Brain microvascular endothelial cell (primary cell): ENCODE measurements around the gene MYT1.

Experiments used
- DNase-seq: peaks from one replicate; pipeline ENCODE4 v3.0.0-alpha.2; 2020
- H3K27ac ChIP-seq: fragments of 250-450 bp; sonication (Bioruptor Pico); 2 replicates; pipeline ENCODE4 v1.5.1; 2020; ENCODE audit warnings: mild to moderate bottlenecking, moderate library complexity
- H3K27me3 ChIP-seq: fragments of 250-450 bp; sonication (Bioruptor Pico); replicated peaks from 2 replicates; pipeline ENCODE4 v1.5.1; 2020; ENCODE audit warnings: mild to moderate bottlenecking
- H3K36me3 ChIP-seq: fragments of 250-450 bp; sonication (Bioruptor Pico); replicated peaks from 2 replicates; pipeline ENCODE4 v1.5.1; 2020; ENCODE audit warnings: mild to moderate bottlenecking
- H3K4me3 ChIP-seq: 2 replicates; pipeline ENCODE4 v1.5.1; 2011; ENCODE audit warnings: low read depth, mild to moderate bottlenecking, control low read depth, low read length, moderate library complexity
- in situ Hi-C: cut with HindIII; loops from 2 replicates; pipeline ENCODE4 v1.10.0; 2017; ENCODE audit warnings: low sequenced_read_pairs, low pct_ligation_motif_present
- TF ChIP-seq, protein P1 (sequence below): IDR thresholded peaks from 2 replicates; pipeline ENCODE4 v1.5.1; 2011; ENCODE audit warnings: low read depth, mild to moderate bottlenecking, moderate library complexity, low read length, control low read depth, inconsistent platforms; ENCODE audit errors: missing control alignments

MYT1 gene

DNA sequence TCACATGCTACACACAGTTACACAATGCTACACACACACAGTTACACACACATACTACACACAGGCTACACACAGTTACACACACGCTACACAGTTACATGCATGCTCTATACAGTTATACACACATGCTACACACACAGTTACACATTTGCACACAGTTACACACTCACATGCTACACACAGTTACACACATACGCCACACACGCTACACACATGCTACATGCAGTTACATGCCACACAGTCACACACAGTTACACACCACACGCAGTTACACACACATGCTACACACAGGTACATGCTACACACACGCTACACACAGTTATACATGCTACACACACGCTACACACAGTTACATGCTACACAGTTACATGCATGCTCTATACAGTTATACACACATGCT lies 15.6 kb downstream of the MYT1 start:
- DNase-seq = no peak
- H3K27me3 ChIP-seq = peaks cover 3% of the 10 kb centered on the region
- H3K36me3 ChIP-seq = no peaks in the 10 kb centered on the region
- in situ Hi-C loops = no loop called here
- no peak overlapping the region for H3K4me3 ChIP-seq
- H3K27ac ChIP-seq = no peak overlapping the region
- TF ChIP-seq, protein P1, sequence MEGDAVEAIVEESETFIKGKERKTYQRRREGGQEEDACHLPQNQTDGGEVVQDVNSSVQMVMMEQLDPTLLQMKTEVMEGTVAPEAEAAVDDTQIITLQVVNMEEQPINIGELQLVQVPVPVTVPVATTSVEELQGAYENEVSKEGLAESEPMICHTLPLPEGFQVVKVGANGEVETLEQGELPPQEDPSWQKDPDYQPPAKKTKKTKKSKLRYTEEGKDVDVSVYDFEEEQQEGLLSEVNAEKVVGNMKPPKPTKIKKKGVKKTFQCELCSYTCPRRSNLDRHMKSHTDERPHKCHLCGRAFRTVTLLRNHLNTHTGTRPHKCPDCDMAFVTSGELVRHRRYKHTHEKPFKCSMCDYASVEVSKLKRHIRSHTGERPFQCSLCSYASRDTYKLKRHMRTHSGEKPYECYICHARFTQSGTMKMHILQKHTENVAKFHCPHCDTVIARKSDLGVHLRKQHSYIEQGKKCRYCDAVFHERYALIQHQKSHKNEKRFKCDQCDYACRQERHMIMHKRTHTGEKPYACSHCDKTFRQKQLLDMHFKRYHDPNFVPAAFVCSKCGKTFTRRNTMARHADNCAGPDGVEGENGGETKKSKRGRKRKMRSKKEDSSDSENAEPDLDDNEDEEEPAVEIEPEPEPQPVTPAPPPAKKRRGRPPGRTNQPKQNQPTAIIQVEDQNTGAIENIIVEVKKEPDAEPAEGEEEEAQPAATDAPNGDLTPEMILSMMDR = no peak

GRCh38 chr20:64180673-64181072 lies 16.4 kb downstream of the MYT1 start:
- Histone ChIP-seq H3K27me3 (peaks cover 3% of the 10 kb centered on the region), H3K36me3 (no peaks in the 10 kb centered on the region), H3K27ac (no peak overlapping the region), H3K4me3 (no peak overlapping the region)
- in situ Hi-C loops = no loop called here
- TF ChIP-seq, protein P1 = no peak
- no peak for DNase-seq

DNA sequence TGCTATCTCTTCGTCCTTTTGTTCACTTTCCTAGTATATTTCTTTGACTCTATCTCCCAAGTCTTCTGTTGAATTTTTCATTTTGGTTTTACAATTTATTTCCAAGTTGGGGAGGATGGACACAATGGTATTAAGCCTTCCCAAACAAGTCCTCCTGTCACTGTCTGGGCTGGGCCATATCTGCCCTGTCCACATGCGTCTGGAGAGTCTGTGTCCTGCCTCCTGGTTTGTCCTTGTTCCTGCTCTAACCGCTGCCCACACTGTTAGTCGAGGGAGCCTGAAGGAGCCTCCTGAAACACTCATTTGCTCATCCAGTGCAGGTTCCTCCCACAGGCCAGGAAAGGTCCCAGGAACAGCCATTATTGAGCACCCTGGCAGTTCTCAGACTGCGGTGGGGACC lies 17.1 kb downstream of the MYT1 start:
- Histone ChIP-seq H3K27ac (no peak overlapping the region), H3K4me3 (no peak overlapping the region), H3K36me3 (no peaks in the 10 kb centered on the region), H3K27me3 (peaks cover 3% of the 10 kb centered on the region)
- no peak for DNase-seq
- in situ Hi-C loops = no loop called here
- TF ChIP-seq, protein P1 = no peak

DNA sequence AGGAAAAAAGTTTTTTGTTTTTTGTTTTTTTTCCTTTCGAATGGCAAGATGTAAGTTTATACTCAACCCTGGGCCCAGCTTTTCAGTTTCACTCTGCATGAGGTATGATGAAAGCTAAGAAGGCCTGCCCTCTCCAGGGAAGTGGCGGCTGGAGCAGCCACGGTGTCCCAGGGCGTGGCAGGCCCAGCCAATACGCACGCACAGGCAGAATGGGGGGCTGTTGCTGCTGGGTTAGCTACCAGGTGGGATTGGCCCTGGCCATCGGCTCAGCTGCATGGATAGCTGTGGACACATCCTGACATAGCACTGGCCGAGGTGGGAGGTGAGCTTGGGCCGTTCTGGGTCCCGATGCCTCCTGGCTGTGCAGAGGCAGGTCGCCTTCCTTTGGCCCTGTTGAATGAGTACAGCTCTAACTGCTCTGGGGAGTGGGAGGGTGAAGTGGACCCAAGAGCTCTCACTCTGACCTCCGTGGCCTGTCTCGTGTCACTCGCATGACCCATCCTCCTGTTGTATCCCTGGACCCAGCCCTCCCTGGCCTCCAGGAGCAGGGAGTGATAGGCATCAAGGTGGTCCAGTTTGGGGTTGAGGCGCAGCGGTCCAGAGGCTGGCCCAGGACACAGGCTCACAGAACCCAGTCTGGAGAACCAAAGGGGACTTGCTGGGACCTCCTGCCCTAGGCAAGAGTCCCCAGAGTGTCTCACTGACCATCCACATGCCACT lies 18.1 kb downstream of the MYT1 start:
- TF ChIP-seq, protein P1 = no peak
- in situ Hi-C loops = no loop called here
- H3K4me3 ChIP-seq = no peak overlapping the region

DNA sequence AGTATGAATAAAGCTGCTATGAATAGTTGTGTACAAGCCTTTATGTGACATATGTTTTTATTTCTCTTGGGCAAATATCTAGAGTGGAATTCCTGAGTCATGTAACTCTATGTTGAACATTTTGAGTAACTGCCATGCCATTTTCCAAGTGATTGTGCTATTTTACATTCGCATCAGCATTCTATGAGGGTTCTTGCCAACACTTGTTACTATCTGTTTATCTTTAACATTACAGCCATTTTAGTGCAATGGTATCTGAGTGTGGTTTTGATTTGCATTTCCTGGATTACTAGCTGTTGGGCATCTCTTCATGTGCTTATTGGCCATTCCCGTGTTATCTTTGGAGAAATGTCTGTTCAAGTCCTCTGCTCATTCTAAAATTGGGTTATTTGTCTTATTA lies 19.1 kb downstream of the MYT1 start:
- in situ Hi-C loops = no loop called here
- H3K36me3 ChIP-seq = no peaks in the 10 kb centered on the region
- DNase-seq = no peak
- TF ChIP-seq, protein P1 = no peak
- no peaks in the 10 kb centered on the region for H3K27me3 ChIP-seq
- H3K4me3 ChIP-seq = no peak overlapping the region
- no peak overlapping the region for H3K27ac ChIP-seq

More for the DNA sequence above, 18.1 kb downstream of the MYT1 start:
- Histone ChIP-seq H3K36me3 (no peaks in the 10 kb centered on the region), H3K27ac (no peak overlapping the region), H3K27me3 (no peaks in the 10 kb centered on the region)
- no peak for DNase-seq

GRCh38 chr20:64184795-64185194 lies 20.5 kb downstream of the MYT1 start:
- in situ Hi-C loops = no loop called here
- no peak for DNase-seq
- H3K4me3 ChIP-seq = no peak overlapping the region

More at GRCh38 chr20:64184795-64185194, 20.5 kb downstream of the MYT1 start:
- TF ChIP-seq, protein P1 = no peak
- Histone ChIP-seq H3K27me3 (no peaks in the 10 kb centered on the region), H3K36me3 (no peaks in the 10 kb centered on the region), H3K27ac (no peak overlapping the region)
